ENCODE measurements around the gene COLEC12.

GRCh38 chr18:350953-351572, 149.4 kb downstream of the COLEC12 start:
- TF ChIP-seq CTCF (conservative IDR thresholded peaks at IDR 0.05) (no peak), ZFX (IDR thresholded peaks at IDR 0.05) (no peak)
